Ovary (tissue), 3 donors: ENCODE data around the gene FARSA.

ENCODE experiments used
- CTCF ChIP-seq, 3 donors: fragments of 450-650 bp in 2 of 3; fragments of 200-600 bp in 1 of 3; IDR thresholded peaks; one replicate each; pipeline versions ENCODE4 v1.5.1 to v1.8.0; 2016 to 2022; ENCODE audit warnings: antibody characterized with exemption in 3 of 3, mild to moderate bottlenecking in 1 of 3
- POLR2A ChIP-seq: fragments of 450-650 bp; IDR thresholded peaks from one replicate; pipeline ENCODE4 v1.6.1; 2017; ENCODE audit warnings: antibody characterized with exemption, mild to moderate bottlenecking, moderate library complexity
- donor health status: DM: no; HTN: no; CAD: no.

- no peak for TF ChIP-seq CTCF (IDR thresholded peaks at IDR 0.05)
- TF ChIP-seq POLR2A, result no peak
These were observed 59.4 kb downstream of the FARSA start for GRCh38 chr19:12873891-12874745.
